H9 (cell line): ENCODE data around the gene SNX17. TPM values are rescaled to one million over a fixed set of nuclear protein-coding genes. Genes with fewer than 3 reads are reported as not detected.

Source experiments
- DNase-seq: peaks from one replicate; pipeline ENCODE4 v3.0.0-alpha.2; 2017
- H2AFZ ChIP-seq: one replicate; pipeline ENCODE4 v1.6.1; 2013; ENCODE audit warnings: mild to moderate bottlenecking, low read length, control low read depth, moderate library complexity
- H2AK5ac ChIP-seq: 2 replicates; pipeline ENCODE4 v1.6.1; 2013; ENCODE audit warnings: low read length, control low read depth, mixed read lengths; ENCODE audit not compliant: insufficient read length
- H2BK120ac ChIP-seq: one replicate; pipeline ENCODE4 v1.6.1; 2013; ENCODE audit warnings: low read depth, mild to moderate bottlenecking, low read length, control low read depth, inconsistent platforms; ENCODE audit not compliant: poor library complexity, severe bottlenecking
- H2BK12ac ChIP-seq: 2 replicates; pipeline ENCODE4 v1.6.1; 2013; ENCODE audit warnings: low read length, control low read depth, mixed read lengths, low read depth; ENCODE audit not compliant: insufficient read length
- H2BK15ac ChIP-seq: 2 replicates; pipeline ENCODE4 v1.6.1; 2013; ENCODE audit warnings: low read depth, low read length, control low read depth
- H2BK20ac ChIP-seq: one replicate; pipeline ENCODE4 v1.6.1; 2013; ENCODE audit warnings: low read depth, mild to moderate bottlenecking, low read length, control low read depth, inconsistent platforms; ENCODE audit not compliant: poor library complexity, severe bottlenecking
- H2BK5ac ChIP-seq: 2 replicates; pipeline ENCODE4 v1.6.1; 2013; ENCODE audit warnings: low read length, control low read depth, mixed read lengths; ENCODE audit not compliant: insufficient read length
- H3K14ac ChIP-seq: 2 replicates; pipeline ENCODE4 v1.6.1; 2013; ENCODE audit warnings: low read length, control low read depth; ENCODE audit not compliant: insufficient read depth
- H3K18ac ChIP-seq: 2 replicates; pipeline ENCODE4 v1.6.1; 2013; ENCODE audit warnings: low read depth, mild to moderate bottlenecking, mixed read lengths, low read length, control low read depth; ENCODE audit not compliant: insufficient read length
- H3K23ac ChIP-seq: 2 replicates; pipeline ENCODE4 v1.6.1; 2013; ENCODE audit warnings: low read length, control low read depth, mixed read lengths, low read depth; ENCODE audit not compliant: insufficient read length
- H3K23me2 ChIP-seq: 2 replicates; pipeline ENCODE4 v1.6.1; 2013; ENCODE audit warnings: low read depth, mild to moderate bottlenecking, mixed read lengths, low read length, control low read depth; ENCODE audit not compliant: insufficient read length, poor library complexity, severe bottlenecking
- H3K27ac ChIP-seq: 2 replicates; pipeline ENCODE4 v1.5.1; 2013; ENCODE audit warnings: low read length, control low read depth, mixed read lengths, low read depth; ENCODE audit not compliant: insufficient read length
- H3K27me3 ChIP-seq: 2 replicates; pipeline ENCODE4 v1.6.1; 2013; ENCODE audit warnings: low read length, control low read depth, inconsistent platforms; ENCODE audit not compliant: insufficient read depth
- H3K4ac ChIP-seq: 2 replicates; pipeline ENCODE4 v1.6.1; 2013; ENCODE audit warnings: low read depth, mild to moderate bottlenecking, control low read depth, inconsistent platforms, low read length, moderate library complexity
- H3K4me1 ChIP-seq: 2 replicates; pipeline ENCODE4 v1.6.1; 2013; ENCODE audit warnings: low read length, control low read depth, inconsistent platforms; ENCODE audit not compliant: insufficient read depth
- H3K4me2 ChIP-seq: 2 replicates; pipeline ENCODE4 v1.6.1; 2013; ENCODE audit warnings: low read length, control low read depth, mixed read lengths; ENCODE audit not compliant: insufficient read length, insufficient read depth
- H3K56ac ChIP-seq: 2 replicates; pipeline ENCODE4 v1.6.1; 2013; ENCODE audit warnings: low read depth, mild to moderate bottlenecking, mixed read lengths, low read length, control low read depth; ENCODE audit not compliant: insufficient read length
- H3K79me1 ChIP-seq: 2 replicates; pipeline ENCODE4 v1.6.1; 2013; ENCODE audit warnings: low read depth, mild to moderate bottlenecking, moderate library complexity, low read length, control low read depth, inconsistent platforms; ENCODE audit not compliant: insufficient read depth, poor library complexity, severe bottlenecking
- H3K79me2 ChIP-seq: 2 replicates; pipeline ENCODE4 v1.6.1; 2013; ENCODE audit warnings: low read length, control low read depth, inconsistent platforms; ENCODE audit not compliant: insufficient read depth
- H3K9ac ChIP-seq: 2 replicates; pipeline ENCODE4 v1.6.1; 2013; ENCODE audit warnings: low read length, control low read depth, mixed read lengths; ENCODE audit not compliant: insufficient read length; ENCODE audit errors: extremely low read depth
- H3K9me3 ChIP-seq: one replicate; pipeline ENCODE4 v1.6.1; 2013; ENCODE audit warnings: low read depth, low read length, inconsistent platforms; ENCODE audit not compliant: control insufficient read depth
- H3T11ph ChIP-seq: one replicate; pipeline ENCODE4 v1.6.1; 2013; ENCODE audit warnings: mild to moderate bottlenecking, low read length, control low read depth, inconsistent platforms
- H4K20me1 ChIP-seq: one replicate; pipeline ENCODE4 v1.6.1; 2013; ENCODE audit not compliant: control insufficient read depth, insufficient read length, insufficient read depth
- H4K5ac ChIP-seq: 2 replicates; pipeline ENCODE4 v1.6.1; 2013; ENCODE audit warnings: low read depth, mild to moderate bottlenecking, mixed read lengths, low read length, control low read depth; ENCODE audit not compliant: insufficient read length
- H4K8ac ChIP-seq: replicated peaks from 2 replicates; pipeline ENCODE4 v1.6.1; 2013; ENCODE audit warnings: low read length, control low read depth, mixed read lengths, low read depth; ENCODE audit not compliant: insufficient read length
- H4K91ac ChIP-seq: 2 replicates; pipeline ENCODE4 v1.6.1; 2013; ENCODE audit warnings: low read depth, mild to moderate bottlenecking, moderate library complexity, mixed read lengths, low read length, control low read depth; ENCODE audit not compliant: insufficient read length
- H3K27ac Mint-ChIP-seq, 3 experiments: 2 replicates in 2 of 3; 3 replicates in 1 of 3; pipeline ENCODE4 v1.8.0; 2020 to 2021; ENCODE audit warnings: mixed read lengths in 3 of 3, mild to moderate bottlenecking in 1 of 3, moderate library complexity in 1 of 3
- H3K27me3 Mint-ChIP-seq: 2 replicates; pipeline ENCODE4 v1.8.0; 2021; ENCODE audit warnings: low read depth, mild to moderate bottlenecking, moderate library complexity, mixed read lengths
- H3K36me3 Mint-ChIP-seq, 3 experiments: 2 replicates in 2 of 3; 3 replicates in 1 of 3; pipeline ENCODE4 v1.8.0; 2020 to 2021; ENCODE audit warnings: low read depth in 3 of 3, mixed read lengths in 3 of 3; ENCODE audit not compliant: insufficient read depth in 1 of 3
- H3K4me1 Mint-ChIP-seq, 2 experiments: 2 replicates each; pipeline ENCODE4 v1.8.0; 2020; ENCODE audit warnings: mixed read lengths in 2 of 2
- H3K4me3 Mint-ChIP-seq, 2 experiments: 2 replicates in 1 of 2; 3 replicates in 1 of 2; pipeline ENCODE4 v1.8.0; 2020 to 2021; ENCODE audit warnings: mild to moderate bottlenecking in 2 of 2, mixed read lengths in 2 of 2, moderate library complexity in 1 of 2
- H3K9me3 Mint-ChIP-seq, 2 experiments: 2 replicates in 1 of 2; 3 replicates in 1 of 2; pipeline ENCODE4 v1.8.0; 2020; ENCODE audit warnings: mild to moderate bottlenecking in 2 of 2, mixed read lengths in 2 of 2, moderate library complexity in 1 of 2
- CTCF ChIP-seq: fragments of 200-600 bp; sonication (generic); conservative IDR thresholded peaks from 3 replicates; pipeline ENCODE4 v1.8.0; 2021; ENCODE audit warnings: antibody characterized with exemption, mild to moderate bottlenecking
- WGBS: extraction: QIAGEN DNeasy Blood & Tissue Kit; methylation state at CpG from one replicate; pipeline ENCODE4 v1.1.7; 2013; ENCODE audit warnings: missing lambda C conversion rate, low lambda C conversion rate, mixed read lengths; ENCODE audit not compliant: insufficient read length; ENCODE audit errors: extremely low coverage; 5-methylcytosine and 5-hydroxymethylcytosine counted together
- total RNA-seq: library from RNA; stranded (reverse); gene quantifications from 2 replicates; pipeline ENCODE4 v1.2.1, GENCODE V29; 2021

SNX17 gene
- total RNA-seq, 1 experiment from 2014 or later = 81.1 TPM

DNA sequence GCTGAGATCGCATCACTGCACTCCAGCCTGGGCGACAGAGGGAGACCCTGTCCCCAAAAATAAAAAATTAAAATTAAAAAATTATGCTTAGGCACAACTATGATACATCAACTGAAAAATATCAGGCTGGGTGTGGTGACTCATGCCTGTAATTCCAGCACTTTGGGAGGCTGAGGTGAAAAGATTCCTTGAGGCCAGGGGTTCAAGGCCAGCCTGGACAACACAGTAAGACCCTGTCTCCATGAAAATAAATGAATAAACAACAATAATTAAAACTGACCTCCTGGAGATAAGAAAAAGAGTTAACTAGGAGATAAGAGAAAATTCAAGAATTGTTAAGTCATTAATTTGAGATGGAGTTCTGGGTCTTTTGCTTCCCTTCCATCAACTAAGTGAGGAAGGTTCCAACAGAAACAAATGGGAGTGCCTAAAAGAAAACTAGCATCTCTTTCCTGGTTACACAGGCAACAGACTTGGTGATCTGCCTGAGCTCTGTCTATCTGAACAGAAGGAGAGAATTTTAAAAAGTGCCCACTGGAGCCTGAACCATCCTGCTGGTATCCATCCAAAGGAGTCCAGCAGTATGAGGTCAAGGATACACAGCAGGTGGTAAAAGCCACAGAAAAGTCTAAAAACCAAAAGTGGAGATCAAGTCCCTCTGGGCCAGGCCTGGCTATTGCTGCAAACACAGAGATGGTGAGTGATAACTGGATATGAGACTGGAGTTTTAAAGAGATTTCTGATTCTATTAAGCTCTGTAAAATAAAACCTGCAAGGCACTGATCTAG is 30.1 kb downstream of the SNX17 start:
- H3K27ac Mint-ChIP-seq = no peak overlapping the region; a peak in 1 of 7 replicates

More for the DNA sequence above, 30.1 kb downstream of the SNX17 start:
- H3K27ac ChIP-seq = no peak overlapping the region
- TF ChIP-seq CTCF = no peak
- Mint-ChIP-seq H3K9me3 (no peaks in the 10 kb centered on the region), H3K4me3 (no peak overlapping the region), H3K27me3 (no peaks in the 10 kb centered on the region), H3K36me3 (peaks cover 8 to 29% (median 28%) of the 10 kb centered on the region in 3 experiments; a peak in 6 of 7 replicates), H3K4me1 (no peaks in the 10 kb centered on the region)
- H2BK15ac ChIP-seq = no peak overlapping the region
- no peak overlapping the region for H4K91ac ChIP-seq
- no peak overlapping the region for H2BK12ac ChIP-seq
- H3K79me2 ChIP-seq = peaks cover 57% of the 10 kb centered on the region; the same call in 1 of the 2 replicates
- no peak overlapping the region for H2BK120ac ChIP-seq
- H3K4me2 ChIP-seq = no peak overlapping the region
- no peak overlapping the region for H2BK20ac ChIP-seq
- WGBS = no CpG with 5 or more reads among the region's 2 CpGs
- no peak overlapping the region for H3K56ac ChIP-seq
- no peak overlapping the region for H2AFZ ChIP-seq
- H3T11ph ChIP-seq = no peak overlapping the region
- H3K4me1 ChIP-seq = no peaks in the 10 kb centered on the region
- no peak overlapping the region for H3K23ac ChIP-seq
- H4K20me1 ChIP-seq = no peaks in the 10 kb centered on the region
- H3K23me2 ChIP-seq = no peaks in the 10 kb centered on the region
- no peak overlapping the region for H3K18ac ChIP-seq
- no peak overlapping the region for H3K4ac ChIP-seq
- H3K14ac ChIP-seq = no peak overlapping the region
- H4K8ac ChIP-seq = no peak overlapping the region
- H4K5ac ChIP-seq = no peak overlapping the region
- H3K27me3 ChIP-seq = no peaks in the 10 kb centered on the region
- no peak for DNase-seq
- no peak overlapping the region for H3K9ac ChIP-seq
- H3K79me1 ChIP-seq = peaks cover 4% of the 10 kb centered on the region
- no peak overlapping the region for H2BK5ac ChIP-seq
- H3K9me3 ChIP-seq = no peaks in the 10 kb centered on the region
- H2AK5ac ChIP-seq = no peak overlapping the region
